ENCODE data around the gene ARHGEF6.

Gene ARHGEF6

DNA sequence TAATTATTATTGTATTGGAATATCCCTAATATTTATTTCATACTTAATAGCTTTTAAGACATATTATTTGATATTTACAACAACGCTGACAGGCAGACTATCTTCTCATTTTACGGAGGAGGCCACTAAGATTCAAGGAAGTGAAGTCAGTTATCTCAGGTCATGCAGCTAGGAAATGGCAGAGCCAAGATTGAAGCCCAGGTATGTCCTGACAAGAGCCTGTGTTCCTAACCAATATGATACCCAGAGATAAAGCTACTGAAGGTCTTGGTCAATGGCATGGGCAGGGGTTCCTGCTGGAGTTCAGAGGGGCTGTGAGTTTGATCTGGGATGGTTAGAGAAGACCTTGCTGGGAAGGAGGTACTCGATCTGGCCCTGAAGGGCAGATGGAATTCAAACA is 47.1 kb downstream of the ARHGEF6 start:
- H3K9me3 ChIP-seq (ENCODE audit: control insufficient read depth, low read length): no peaks in the 10 kb centered on the region
- no peaks in the 10 kb centered on the region for H3K36me3 ChIP-seq (ENCODE audit: control insufficient read depth, insufficient read depth, low read length)
- H3K27me3 ChIP-seq (ENCODE audit: control insufficient read depth, insufficient read depth, low read length): no peaks in the 10 kb centered on the region
- H3K4me3 ChIP-seq (ENCODE audit: low read length): no peak overlapping the region
- no peak overlapping the region for H3K9ac ChIP-seq (ENCODE audit: low read length)
- H3K4me1 ChIP-seq (ENCODE audit: control insufficient read depth, insufficient read depth, low read length): no peaks in the 10 kb centered on the region

DNA sequence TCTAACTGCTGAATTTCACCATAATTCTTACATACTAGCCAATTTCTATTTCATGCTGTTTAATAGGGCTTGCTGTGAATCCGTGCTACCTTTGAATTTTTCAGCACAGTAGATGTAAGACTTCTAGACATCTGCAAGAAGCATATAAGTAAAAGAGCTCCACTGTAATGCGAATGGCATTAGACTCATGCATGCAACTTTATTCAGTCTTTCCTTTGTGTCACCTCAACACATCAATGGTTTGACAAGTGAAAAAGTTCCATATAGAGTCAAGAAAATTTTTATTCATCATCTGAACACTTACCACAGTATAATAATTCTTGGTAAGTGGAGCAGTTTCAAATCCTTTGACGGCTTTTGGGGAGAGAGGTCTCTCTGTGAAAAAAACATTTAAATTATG is 48.9 kb downstream of the ARHGEF6 start:
- Histone ChIP-seq H3K4me1 (ENCODE audit: control insufficient read depth, insufficient read depth, low read length) (no peaks in the 10 kb centered on the region), H3K4me3 (ENCODE audit: low read length) (no peak overlapping the region), H3K27me3 (ENCODE audit: control insufficient read depth, insufficient read depth, low read length) (no peaks in the 10 kb centered on the region), H3K36me3 (ENCODE audit: control insufficient read depth, insufficient read depth, low read length) (no peaks in the 10 kb centered on the region), H3K9ac (ENCODE audit: low read length) (no peak overlapping the region), H3K9me3 (ENCODE audit: control insufficient read depth, low read length) (no peaks in the 10 kb centered on the region)

DNA sequence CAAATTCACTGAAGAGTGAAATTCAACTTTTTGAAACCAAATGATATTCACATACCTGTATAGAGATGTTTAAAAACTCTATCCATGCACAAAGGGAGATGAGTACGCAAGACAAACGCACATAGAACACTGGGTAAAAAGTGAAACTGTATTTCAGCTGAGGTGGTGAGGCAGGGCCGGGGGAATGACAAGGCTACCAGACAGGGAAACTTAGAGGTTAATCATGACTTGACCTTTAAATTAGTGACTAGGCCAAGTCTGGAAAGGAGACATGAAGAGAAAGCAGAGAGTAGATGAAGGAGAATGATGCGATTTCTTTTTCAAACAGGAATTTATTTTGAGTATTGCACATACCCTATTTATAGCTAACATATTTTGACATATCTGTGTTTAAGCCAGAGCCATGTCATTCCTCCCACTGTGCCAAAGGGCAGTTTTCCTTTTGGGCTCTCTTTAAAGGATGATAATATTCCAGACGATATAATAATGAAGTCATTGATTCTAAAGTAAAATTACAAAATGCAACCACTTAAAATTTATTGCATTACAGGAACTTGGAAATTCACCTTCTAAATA is 49.4 kb downstream of the ARHGEF6 start:
- Histone ChIP-seq H3K36me3 (ENCODE audit: control insufficient read depth, insufficient read depth, low read length) (no peaks in the 10 kb centered on the region), H3K4me3 (ENCODE audit: low read length) (no peak overlapping the region), H3K9me3 (ENCODE audit: control insufficient read depth, low read length) (no peaks in the 10 kb centered on the region), H3K4me1 (ENCODE audit: control insufficient read depth, insufficient read depth, low read length) (no peaks in the 10 kb centered on the region), H3K27me3 (ENCODE audit: control insufficient read depth, insufficient read depth, low read length) (no peaks in the 10 kb centered on the region), H3K9ac (ENCODE audit: low read length) (no peak overlapping the region)

- H3K9me3 ChIP-seq (ENCODE audit: control insufficient read depth, low read length): no peaks in the 10 kb centered on the region
- H3K4me1 ChIP-seq (ENCODE audit: control insufficient read depth, insufficient read depth, low read length): no peaks in the 10 kb centered on the region
- H3K27me3 ChIP-seq (ENCODE audit: control insufficient read depth, insufficient read depth, low read length): no peaks in the 10 kb centered on the region
- no peak overlapping the region for H3K9ac ChIP-seq (ENCODE audit: low read length)
- no peaks in the 10 kb centered on the region for H3K36me3 ChIP-seq (ENCODE audit: control insufficient read depth, insufficient read depth, low read length)
- H3K4me3 ChIP-seq (ENCODE audit: low read length): no peak overlapping the region
These were observed 52.3 kb downstream of the ARHGEF6 start for GRCh38 chrX:136728393-136728792.

- Histone ChIP-seq H3K27me3 (ENCODE audit: control insufficient read depth, insufficient read depth, low read length) (no peaks in the 10 kb centered on the region), H3K36me3 (ENCODE audit: control insufficient read depth, insufficient read depth, low read length) (no peaks in the 10 kb centered on the region), H3K9me3 (ENCODE audit: control insufficient read depth, low read length) (no peaks in the 10 kb centered on the region), H3K9ac (ENCODE audit: low read length) (no peak overlapping the region), H3K4me1 (ENCODE audit: control insufficient read depth, insufficient read depth, low read length) (no peaks in the 10 kb centered on the region), H3K4me3 (ENCODE audit: low read length) (no peak overlapping the region)
These were observed 55.2 kb downstream of the ARHGEF6 start for GRCh38 chrX:136725441-136726104.

GRCh38 chrX:136718091-136718490 is 62.6 kb downstream of the ARHGEF6 start:
- Histone ChIP-seq H3K36me3 (ENCODE audit: control insufficient read depth, insufficient read depth, low read length) (no peaks in the 10 kb centered on the region), H3K4me1 (ENCODE audit: control insufficient read depth, insufficient read depth, low read length) (no peaks in the 10 kb centered on the region), H3K9ac (ENCODE audit: low read length) (no peak overlapping the region), H3K4me3 (ENCODE audit: low read length) (no peak overlapping the region), H3K9me3 (ENCODE audit: control insufficient read depth, low read length) (no peaks in the 10 kb centered on the region), H3K27me3 (ENCODE audit: control insufficient read depth, insufficient read depth, low read length) (no peaks in the 10 kb centered on the region)

GRCh38 chrX:136714626-136715599 is 65.8 kb downstream of the ARHGEF6 start:
- H3K4me1 ChIP-seq (ENCODE audit: control insufficient read depth, insufficient read depth, low read length): no peaks in the 10 kb centered on the region
- no peaks in the 10 kb centered on the region for H3K36me3 ChIP-seq (ENCODE audit: control insufficient read depth, insufficient read depth, low read length)
- H3K9me3 ChIP-seq (ENCODE audit: control insufficient read depth, low read length): no peaks in the 10 kb centered on the region
- no peak overlapping the region for H3K9ac ChIP-seq (ENCODE audit: low read length)
- no peaks in the 10 kb centered on the region for H3K27me3 ChIP-seq (ENCODE audit: control insufficient read depth, insufficient read depth, low read length)
- no peak overlapping the region for H3K4me3 ChIP-seq (ENCODE audit: low read length)

DNA sequence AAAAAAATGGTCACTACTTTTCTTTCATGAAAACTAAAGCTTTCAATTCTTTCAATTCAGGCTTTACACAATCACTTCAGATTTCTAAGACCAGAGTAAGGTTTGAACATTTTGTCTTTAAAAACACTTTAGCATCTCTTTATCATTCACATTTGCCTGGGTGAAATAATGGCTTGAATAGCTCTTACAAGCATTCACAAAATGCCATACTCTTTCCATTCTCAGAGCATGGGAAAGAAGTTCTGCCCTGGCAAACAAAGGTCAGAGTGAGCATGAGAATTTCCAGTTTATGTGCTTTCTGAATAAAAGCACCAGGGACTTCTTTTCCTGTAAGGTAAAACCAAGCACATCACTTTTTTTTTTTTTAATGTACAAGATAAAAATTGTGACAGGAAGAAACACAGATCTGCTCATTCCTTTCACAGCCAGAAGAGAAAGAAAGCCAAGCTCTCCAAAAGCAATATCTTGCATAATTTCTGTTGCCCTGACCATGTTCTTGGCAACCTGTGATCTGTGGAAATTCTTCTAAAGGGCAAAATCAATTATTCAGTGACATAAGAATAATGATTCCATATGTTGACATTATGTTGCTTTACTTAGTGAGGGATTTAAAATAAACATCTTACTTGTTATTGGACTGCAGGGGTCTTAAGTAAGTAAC is 68.0 kb downstream of the ARHGEF6 start:
- no peaks in the 10 kb centered on the region for H3K36me3 ChIP-seq (ENCODE audit: control insufficient read depth, insufficient read depth, low read length)
- no peak overlapping the region for H3K9ac ChIP-seq (ENCODE audit: low read length)
- no peaks in the 10 kb centered on the region for H3K9me3 ChIP-seq (ENCODE audit: control insufficient read depth, low read length)
- H3K27me3 ChIP-seq (ENCODE audit: control insufficient read depth, insufficient read depth, low read length): no peaks in the 10 kb centered on the region
- no peak overlapping the region for H3K4me3 ChIP-seq (ENCODE audit: low read length)
- no peaks in the 10 kb centered on the region for H3K4me1 ChIP-seq (ENCODE audit: control insufficient read depth, insufficient read depth, low read length)

DNA sequence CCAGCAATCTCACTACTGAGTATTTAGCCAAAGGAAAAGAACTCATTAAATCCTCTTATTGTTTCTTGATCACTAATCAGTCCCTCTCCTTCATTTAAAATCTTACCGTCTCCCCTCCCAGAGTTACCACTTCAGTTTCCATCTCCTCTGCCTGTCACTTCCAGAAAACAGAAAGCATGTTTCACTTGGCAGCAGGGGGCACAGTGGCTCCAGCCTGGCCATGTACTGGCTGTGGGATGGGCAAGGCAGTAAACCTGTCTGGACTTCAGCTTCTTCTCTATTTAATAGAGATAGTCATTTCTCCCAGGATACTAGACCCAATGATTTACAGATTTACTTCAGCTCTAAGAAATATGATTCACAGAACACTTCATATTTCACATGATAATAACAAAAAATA is 69.6 kb downstream of the ARHGEF6 start:
- H3K36me3 ChIP-seq (ENCODE audit: control insufficient read depth, insufficient read depth, low read length): no peaks in the 10 kb centered on the region
- no peak overlapping the region for H3K4me3 ChIP-seq (ENCODE audit: low read length)

DNA sequence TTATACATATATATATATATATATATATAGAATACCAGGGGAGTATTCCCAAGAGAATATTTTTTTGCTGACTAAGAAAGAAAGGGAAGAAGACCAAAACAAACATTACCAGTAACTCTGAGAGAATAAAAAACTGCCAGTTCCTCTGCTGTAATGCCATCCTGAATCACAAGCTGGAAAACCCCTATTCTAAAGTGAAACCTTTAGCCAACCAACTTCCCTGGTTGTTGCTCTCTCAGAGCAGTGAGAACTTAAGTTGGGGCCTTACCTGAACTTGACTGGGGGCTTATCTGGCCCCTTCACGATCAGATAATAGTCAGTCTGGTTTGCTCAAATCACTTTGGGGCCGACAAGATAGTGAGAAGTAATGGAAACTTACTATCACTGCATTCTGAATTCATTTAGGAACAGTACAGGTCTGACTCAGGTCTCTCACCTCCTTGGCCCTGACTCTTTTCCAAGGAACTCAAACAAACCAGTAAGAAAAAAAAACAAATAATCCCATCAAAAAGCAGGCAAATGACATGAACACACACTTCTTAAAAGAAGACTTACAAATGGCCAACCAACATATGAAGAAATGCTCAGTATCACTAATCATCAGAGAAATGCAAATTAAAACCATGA is 70.3 kb downstream of the ARHGEF6 start:
- Histone ChIP-seq H3K27me3 (ENCODE audit: control insufficient read depth, insufficient read depth, low read length) (no peaks in the 10 kb centered on the region), H3K9ac (ENCODE audit: low read length) (no peak overlapping the region), H3K9me3 (ENCODE audit: control insufficient read depth, low read length) (no peaks in the 10 kb centered on the region), H3K4me1 (ENCODE audit: control insufficient read depth, insufficient read depth, low read length) (no peaks in the 10 kb centered on the region), H3K4me3 (ENCODE audit: low read length) (no peak overlapping the region), H3K36me3 (ENCODE audit: control insufficient read depth, insufficient read depth, low read length) (no peaks in the 10 kb centered on the region)

More for the DNA sequence above, 69.6 kb downstream of the ARHGEF6 start:
- H3K4me1 ChIP-seq (ENCODE audit: control insufficient read depth, insufficient read depth, low read length): no peaks in the 10 kb centered on the region
- H3K27me3 ChIP-seq (ENCODE audit: control insufficient read depth, insufficient read depth, low read length): no peaks in the 10 kb centered on the region
- no peak overlapping the region for H3K9ac ChIP-seq (ENCODE audit: low read length)
- no peaks in the 10 kb centered on the region for H3K9me3 ChIP-seq (ENCODE audit: control insufficient read depth, low read length)

DNA sequence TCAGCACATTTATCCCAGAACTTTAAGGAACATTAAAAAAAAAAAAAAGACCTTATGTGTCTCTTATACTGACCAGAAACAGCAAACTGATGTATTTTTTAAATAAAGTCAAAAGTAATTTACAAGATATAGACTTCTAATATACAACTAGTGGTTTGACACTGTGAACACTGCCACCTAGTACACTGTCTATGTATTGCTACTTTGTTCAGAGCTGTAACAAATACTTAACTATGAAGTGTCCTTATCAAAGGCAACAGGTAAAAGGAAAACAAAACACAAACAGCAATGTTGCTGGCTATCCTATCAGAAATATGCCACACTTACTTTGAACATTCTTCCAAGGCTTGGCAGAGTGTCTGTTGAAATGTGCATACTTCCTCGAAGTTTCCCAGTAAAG is 72.4 kb downstream of the ARHGEF6 start:
- Histone ChIP-seq H3K9me3 (ENCODE audit: control insufficient read depth, low read length) (no peaks in the 10 kb centered on the region), H3K36me3 (ENCODE audit: control insufficient read depth, insufficient read depth, low read length) (no peaks in the 10 kb centered on the region), H3K4me3 (ENCODE audit: low read length) (no peak overlapping the region), H3K27me3 (ENCODE audit: control insufficient read depth, insufficient read depth, low read length) (no peaks in the 10 kb centered on the region), H3K9ac (ENCODE audit: low read length) (no peak overlapping the region), H3K4me1 (ENCODE audit: control insufficient read depth, insufficient read depth, low read length) (no peaks in the 10 kb centered on the region)

Data from mucosa of stomach (tissue), 1 donor.